HepG2 (cell line): ENCODE results near the gene SIGLEC8. TPM values are rescaled to one million over a fixed set of nuclear protein-coding genes. Genes with fewer than 3 reads are reported as not detected.

Experiments used
- ATAC-seq: fragments of 200-7000 bp; cut with Tn5 transposase; 3 replicates; pipeline ENCODE4 v1.9.1; 2020; ENCODE audit warnings: mild to moderate bottlenecking, moderate library complexity
- BruUV-seq: library from RNA; stranded (reverse); fragments of 400-500 nt; replicated peaks from 2 replicates; lab custom pipeline; 2021; lab: Mats Ljungman, UMichigan
- CTCF ChIA-PET: fragments of 300-600 bp; formaldehyde crosslinking; extraction: SDS; loops from one replicate; lab custom pipeline; 2021; ENCODE audit warnings: low total read pairs, inconsistent platforms, low intra/inter-chr PET ratio; lab: Yijun Ruan, JAX
- POLR2A ChIA-PET: fragments of 350-600 bp; sonication (Branson Sonifier 250); formaldehyde crosslinking; loops from one replicate; lab custom pipeline; 2020; ENCODE audit warnings: antibody characterized with exemption, inconsistent platforms; lab: Yijun Ruan, JAX
- DNase-seq: peaks from one replicate; pipeline ENCODE4 v3.0.0-alpha.2; 2015; ENCODE audit warnings: low spot score
- FAIRE-seq: peaks from 3 replicates; lab custom pipeline; 2011; peaks lifted over from hg19 to GRCh38; lab: Jason Lieb, UNC
- H2AFZ ChIP-seq: one replicate; pipeline ENCODE4 v1.6.1; 2011; ENCODE audit warnings: low read length, inconsistent platforms
- H3K27ac ChIP-seq: fragments of 300-600 bp; 3 replicates; pipeline ENCODE4 v1.8.0; 2011; ENCODE audit warnings: mixed run types, mild to moderate bottlenecking, mixed read lengths, low read length, inconsistent platforms; ENCODE audit not compliant: insufficient read depth; ENCODE audit errors: extremely low read length
- H3K27me3 ChIP-seq, 2 experiments: fragments of 200-600 bp in 1 of 2; 2 replicates in 1 of 2; 3 replicates in 1 of 2; pipeline versions ENCODE4 v1.6.0 to v1.8.0; 2011; ENCODE audit warnings: low read length in 2 of 2, mild to moderate bottlenecking in 2 of 2, moderate library complexity in 2 of 2, inconsistent platforms in 1 of 2; ENCODE audit not compliant: insufficient read depth in 2 of 2, control insufficient read depth in 1 of 2
- H3K36me3 ChIP-seq, 2 experiments: fragments of 200-600 bp in 1 of 2; replicated peaks in 1 of 2; 2 replicates in 1 of 2; 3 replicates in 1 of 2; pipeline versions ENCODE4 v1.5.1 to v1.8.0; 2011; ENCODE audit warnings: low read length in 2 of 2, inconsistent platforms in 1 of 2; ENCODE audit not compliant: insufficient read depth in 2 of 2, control insufficient read depth in 1 of 2
- H3K4me1 ChIP-seq: 2 replicates; pipeline ENCODE4 v1.5.1; 2012; ENCODE audit warnings: low read length, inconsistent platforms; ENCODE audit not compliant: insufficient read depth
- H3K4me2 ChIP-seq: 2 replicates; pipeline ENCODE4 v1.6.0; 2011; ENCODE audit warnings: low read depth, low read length, inconsistent platforms
- H3K4me3 ChIP-seq, 3 experiments: fragments of 200-600 bp in 1 of 3; sonication (generic), shearing (Covaris generic) in 1 of 3; replicated peaks in 1 of 3; 2 replicates each; pipeline ENCODE4 v1.5.1; 2011 to 2016; ENCODE audit warnings: low read length in 3 of 3, inconsistent platforms in 2 of 3, low read depth in 2 of 3, mild to moderate bottlenecking in 2 of 3, control low read depth in 1 of 3, mixed read lengths in 1 of 3; ENCODE audit not compliant: insufficient read depth in 1 of 3
- H3K79me2 ChIP-seq: one replicate; pipeline ENCODE4 v1.6.1; 2011; ENCODE audit warnings: low read length, inconsistent platforms; ENCODE audit not compliant: insufficient read depth
- H3K9ac ChIP-seq: 2 replicates; pipeline ENCODE4 v1.6.0; 2011; ENCODE audit warnings: mild to moderate bottlenecking, low read depth, low read length, inconsistent platforms; ENCODE audit not compliant: insufficient read depth
- H3K9me3 ChIP-seq: 2 replicates; pipeline ENCODE4 v1.5.1; 2012; ENCODE audit warnings: mild to moderate bottlenecking, low read length
- H4K20me1 ChIP-seq: 2 replicates; pipeline ENCODE4 v1.6.0; 2011; ENCODE audit warnings: inconsistent platforms, mild to moderate bottlenecking, low read length, moderate library complexity; ENCODE audit not compliant: insufficient read depth
- CREB1 ChIP-seq, 2 experiments: fragments of 450-650 bp in 1 of 2; IDR thresholded peaks; 2 replicates each; pipeline ENCODE4 v1.6.1; 2016 to 2017; ENCODE audit warnings: control low read depth in 1 of 2, mild to moderate bottlenecking in 1 of 2, missing compliant biosample characterization in 1 of 2, missing genetic modification characterization in 1 of 2
- ELF1 ChIP-seq: sonication (generic); formaldehyde crosslinking; IDR thresholded peaks from 2 replicates; pipeline ENCODE4 v1.4.0; 2020; ENCODE audit warnings: missing genetic modification reagents
- GABPB1 ChIP-seq: IDR thresholded peaks from 2 replicates; pipeline ENCODE4 v1.6.1; 2016; ENCODE audit warnings: mild to moderate bottlenecking, missing genetic modification reagents, moderate library complexity, missing compliant biosample characterization
- HCFC1 ChIP-seq: fragments of 150-350 bp; IDR thresholded peaks from 2 replicates; pipeline ENCODE4 v1.6.1; 2014; ENCODE audit warnings: low read depth, low read length
- NPAS2 ChIP-seq: sonication (generic); formaldehyde crosslinking; IDR thresholded peaks from 2 replicates; pipeline ENCODE4 v1.8.0; 2022; ENCODE audit warnings: mild to moderate bottlenecking, missing genetic modification reagents, borderline replicate concordance
- SAP130 ChIP-seq: IDR thresholded peaks from 2 replicates; pipeline ENCODE4 v1.6.1; 2016; ENCODE audit warnings: low read depth
- SUZ12 ChIP-seq: fragments of 150-350 bp; IDR thresholded peaks from 2 replicates; pipeline ENCODE4 v1.6.1; 2014; ENCODE audit warnings: low read depth, low read length
- THAP11 ChIP-seq: IDR thresholded peaks from 2 replicates; pipeline ENCODE4 v1.6.1; 2016; ENCODE audit warnings: missing biosample characterization, missing genetic modification reagents
- TIGD3 ChIP-seq: sonication (generic); formaldehyde crosslinking; IDR thresholded peaks from 2 replicates; pipeline ENCODE4 v1.5.1; 2020; ENCODE audit warnings: mild to moderate bottlenecking, missing genetic modification reagents, borderline replicate concordance
- ZBTB33 ChIP-seq: sonication (generic); formaldehyde crosslinking; IDR thresholded peaks from 2 replicates; pipeline ENCODE4 v1.4.0; 2020; ENCODE audit warnings: missing genetic modification reagents
- ZFX ChIP-seq: sonication (generic); formaldehyde crosslinking; IDR thresholded peaks from 2 replicates; pipeline ENCODE4 v1.4.0; 2020; ENCODE audit warnings: mild to moderate bottlenecking, low read depth, missing genetic modification reagents, moderate library complexity
- ZNF883 ChIP-seq: sonication (generic); formaldehyde crosslinking; IDR thresholded peaks from 2 replicates; pipeline ENCODE4 v1.5.1; 2020; ENCODE audit warnings: mild to moderate bottlenecking, missing genetic modification reagents; ENCODE audit errors: not compliant biosample characterization
- WGBS: methylation state at CpG from one replicate; pipeline ENCODE4 v1.1.6; 2017; ENCODE audit warnings: low lambda C conversion rate; 5-methylcytosine and 5-hydroxymethylcytosine counted together
- in situ Hi-C: cut with HindIII; loops from 2 replicates; pipeline ENCODE4 v1.10.0; 2017; ENCODE audit warnings: low pct_unique_long_range_greater_than_20kb; ENCODE audit not compliant: extremely low pct_ligation_motif_present
- intact Hi-C: fragments of 100-400 bp; cut with micrococcal nuclease; formaldehyde crosslinking; loops from one replicate; pipeline ENCODE4 v1.10.0; 2022; ENCODE audit not compliant: unreplicated experiment
- polyA plus RNA-seq, 8 experiments: library from polyadenylated mRNA; depleted of rRNA in 3 of 8; stranded (reverse) in 7 of 8; unstranded in 1 of 8; fragments of >200 nt; fragmentation: Illumina TruSeq in 4 of 8; extraction: Trizol in 4 of 8; gene quantifications; 2 replicates each; pipeline versions ENCODE4 v1.2.1 to v1.2.3, GENCODE V29; 2011 to 2016; ENCODE audit warnings: low read depth in 4 of 8, missing spikeins in 1 of 8, mixed read lengths in 1 of 8; ENCODE audit not compliant: insufficient read depth in 1 of 8
- total RNA-seq, 5 experiments: library from RNA; depleted of rRNA; stranded (reverse); fragments of >200 nt; fragmentation: Illumina TruSeq; extraction: Trizol; gene quantifications; 2 replicates each; pipeline ENCODE4 v1.2.3, GENCODE V29; 2016; ENCODE audit warnings: low read depth in 1 of 5

The SIGLEC8 gene
- total and polyA plus RNA-seq, 2 of the 13 experiments (the other 11 are each of a cell fraction or from before 2014, with no cell fraction given), result not detected

GRCh38 chr19:51460164-51460992 is 2.1 kb upstream of the SIGLEC8 start (continued):
- no peak for TF ChIP-seq ZBTB33 (CRISPR knock-in tag)
- peak; percentile 13; the same call in 1 of the 2 replicates for TF ChIP-seq SAP130 (CRISPR knock-in tag)
- TF ChIP-seq HCFC1, result peak; percentile 74
- TF ChIP-seq ZFX (CRISPR knock-in tag), result peak; percentile 22; the same call in 1 of the 2 replicates
- peak; percentile 38; the same call in 1 of the 2 replicates for TF ChIP-seq SUZ12
- TF ChIP-seq ELF1, result peak; percentile 83
- peak; percentile 99 for TF ChIP-seq THAP11 (CRISPR knock-in tag)
- peak; percentile 95 for TF ChIP-seq GABPB1 (CRISPR knock-in tag)

GRCh38 chr19:51458899-51459505 is 748 bp upstream of the SIGLEC8 start:
- H3K4me3 ChIP-seq, result no peak overlapping the region
- FAIRE-seq (no peak), ATAC-seq (no peak), DNase-seq (no peak)
- no peaks in the 10 kb centered on the region for H3K36me3 ChIP-seq
- no peaks in the 10 kb centered on the region for H3K79me2 ChIP-seq
- intact Hi-C loops, result no loop called here
- POLR2A ChIA-PET, result no interaction called here
- no peak overlapping the region for H2AFZ ChIP-seq
- H3K9ac ChIP-seq, result no peak overlapping the region
- BruUV-seq, result no TSS peak
- H3K27me3 ChIP-seq, result peaks cover 10 to 53% of the 10 kb centered on the region in 2 experiments; a peak in 4 of 5 replicates
- no peaks in the 10 kb centered on the region for H3K9me3 ChIP-seq
- no peak overlapping the region for H3K4me2 ChIP-seq
- H3K27ac ChIP-seq, result no peak overlapping the region
- WGBS, result 17% methylated on average over 11 of the region's 14 CpGs
- no peaks in the 10 kb centered on the region for H4K20me1 ChIP-seq
- H3K4me1 ChIP-seq, result peaks cover 18% of the 10 kb centered on the region; the same call in 1 of the 2 replicates
- in situ Hi-C loops, result no loop called here
- TF ChIP-seq ZNF883 (CRISPR knock-in tag), result no peak
- 0 out of 2 replicates have a peak, but pooled peaks have one; percentile 7 for TF ChIP-seq CREB1 (IDR thresholded peaks at IDR 0.05)
- TF ChIP-seq CREB1 (CRISPR knock-in tag; IDR thresholded peaks at IDR 0.05), result no peak
- TF ChIP-seq TIGD3 (CRISPR knock-in tag), result no peak
- TF ChIP-seq NPAS2 (CRISPR knock-in tag), result no peak
- TF ChIP-seq, all 625 proteins: peak for 1
- CTCF ChIA-PET, result no interaction called here
